ENCODE results near the gene STIM2. TPM values are rescaled to one million over a fixed set of nuclear protein-coding genes. Genes with fewer than 3 reads are reported as not detected.

Gene STIM2
- total and polyA plus RNA-seq, 10 of the 15 experiments (the other 5 are each of a cell fraction or from before 2014, with no cell fraction given), result 4.7 to 41.5 (median 16.9) TPM

DNA sequence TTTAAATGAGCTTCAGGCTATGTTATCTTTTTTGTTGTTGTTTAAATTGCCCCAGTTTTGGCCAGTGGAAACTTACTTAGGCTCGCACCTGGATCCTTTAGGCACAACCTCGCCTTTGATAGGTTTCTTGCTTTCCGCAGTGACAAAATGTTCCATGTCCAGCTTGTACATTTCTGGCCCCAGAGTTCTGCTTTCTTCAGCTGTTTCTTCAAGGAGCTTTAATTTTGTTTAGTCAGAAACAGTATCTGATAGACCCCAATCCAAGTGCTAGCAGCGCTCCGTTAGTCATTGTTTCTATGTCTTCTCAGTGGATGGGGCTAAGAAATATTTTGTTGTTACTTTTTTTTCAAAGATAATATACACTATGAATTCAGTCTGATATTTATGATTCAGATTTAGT, 82.8 kb downstream of the STIM2 start:
- no peak overlapping the region for H3K4me3 ChIP-seq
- 97% methylated on average over 5 of the region's 5 CpGs for WGBS (ENCODE audit: insufficient coverage, insufficient replicate concordance, low lambda C conversion rate, missing lambda C conversion rate)
- RAD21 ChIA-PET (ENCODE audit: unreplicated experiment), result no interaction called here
- no peaks in the 10 kb centered on the region for H4K20me1 ChIP-seq (ENCODE audit: control insufficient read depth, insufficient read depth)
- POLR2A ChIA-PET, result interaction anchor here (1.8 kb wide), 1 partner anchor 11 kb away, joined by 4 read pairs; no protein-coding TSS in a partner anchor
- no TSS peak for BruUV-seq (replicated peaks)
- in situ Hi-C loops (cut with MboI) (no loop called here), intact Hi-C loops (cut with micrococcal nuclease; ENCODE audit: unreplicated experiment) (no loop called here)
- H3K27me3 ChIP-seq (replicated peaks in 1 of 2; ENCODE audit: control insufficient read depth in 2 of 2, insufficient read depth in 2 of 2, low read length in 1 of 2), result no peaks in the 10 kb centered on the region
- no peak for TF ChIP-seq PML (IDR thresholded peaks at IDR 0.05; ENCODE audit: low read length)
- H3K4me1 ChIP-seq (ENCODE audit: control insufficient read depth, insufficient read depth, low read length), result no peaks in the 10 kb centered on the region
- ATAC-seq (no peak), FAIRE-seq (no peak), DNase-seq (ENCODE audit: low read depth, low spot score) (no peak)
- no peak overlapping the region for H3K27ac ChIP-seq (ENCODE audit: control insufficient read depth, insufficient read depth)
- H3K36me3 ChIP-seq (ENCODE audit: control insufficient read depth in 2 of 2, insufficient read depth in 2 of 2, low read length in 1 of 2), result no peaks in the 10 kb centered on the region; a peak in 1 of 4 replicates
- SMC1A ChIA-PET (ENCODE audit: uncharacterized antibody, unreplicated experiment), result interaction anchor here (0.8 to 1.3 kb wide), 2 partner anchors 10 to 57 kb away, joined by 4 to 5 read pairs; no protein-coding TSS in a partner anchor
- H3K9ac ChIP-seq (ENCODE audit: control insufficient read depth, insufficient read depth, low read length), result no peak overlapping the region
- CTCF ChIA-PET, result no interaction called here
- H3K9me3 ChIP-seq (replicated peaks; ENCODE audit: control insufficient read depth, insufficient read depth, low read length), result peaks cover 4% of the 10 kb centered on the region
- no peak overlapping the region for H2AFZ ChIP-seq (ENCODE audit: control insufficient read depth, low read depth, low read length)
- no peaks in the 10 kb centered on the region; the same call in 1 of the 2 replicates for H3K79me2 ChIP-seq (ENCODE audit: control insufficient read depth, insufficient read depth, low read length)
- H3K4me2 ChIP-seq (ENCODE audit: control insufficient read depth, insufficient read depth), result no peak overlapping the region

DNA sequence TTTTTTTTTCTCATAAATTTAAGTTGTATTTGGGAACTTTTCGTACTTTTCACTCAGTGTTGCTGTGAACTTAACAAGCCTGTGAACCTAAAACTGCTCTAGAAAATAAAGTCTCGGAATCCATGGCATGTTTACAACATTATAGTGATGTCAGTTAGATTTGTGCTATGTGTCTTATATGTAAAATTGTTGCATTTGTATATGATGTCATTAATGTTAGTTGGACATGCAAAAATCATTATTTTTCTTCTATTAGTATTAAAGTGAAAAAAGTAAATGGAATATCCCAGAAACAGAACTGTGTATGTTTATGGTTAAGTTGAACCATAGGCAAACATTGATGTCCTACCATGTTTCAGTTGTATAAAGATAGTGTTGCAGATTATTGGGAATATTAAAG, 85.2 kb downstream of the STIM2 start:
- H3K36me3 ChIP-seq (ENCODE audit: control insufficient read depth in 2 of 2, insufficient read depth in 2 of 2, low read length in 1 of 2), result no peaks in the 10 kb centered on the region; a peak in 1 of 4 replicates
- no peak overlapping the region for H3K4me2 ChIP-seq (ENCODE audit: control insufficient read depth, insufficient read depth)
- no peaks in the 10 kb centered on the region; the same call in 1 of the 2 replicates for H3K79me2 ChIP-seq (ENCODE audit: control insufficient read depth, insufficient read depth, low read length)
- DNase-seq (ENCODE audit: low read depth, low spot score) (no peak), FAIRE-seq (no peak), ATAC-seq (no peak)
- ChIA-PET CTCF (no interaction called here), RAD21 (ENCODE audit: unreplicated experiment) (no interaction called here), SMC1A (ENCODE audit: uncharacterized antibody, unreplicated experiment) (no interaction called here), POLR2A (no interaction called here)
- intact Hi-C loops (cut with micrococcal nuclease; ENCODE audit: unreplicated experiment), result no loop called here
- no peaks in the 10 kb centered on the region for H4K20me1 ChIP-seq (ENCODE audit: control insufficient read depth, insufficient read depth)
- no peak overlapping the region for H3K9ac ChIP-seq (ENCODE audit: control insufficient read depth, insufficient read depth, low read length)
- WGBS (ENCODE audit: insufficient coverage, insufficient replicate concordance, low lambda C conversion rate, missing lambda C conversion rate), result 74% methylated on average over 2 of the region's 2 CpGs
- H3K4me3 ChIP-seq, result no peak overlapping the region
- H3K9me3 ChIP-seq (replicated peaks; ENCODE audit: control insufficient read depth, insufficient read depth, low read length), result peaks cover 8% of the 10 kb centered on the region
- in situ Hi-C loops (cut with MboI), result no loop called here
- no peak overlapping the region for H2AFZ ChIP-seq (ENCODE audit: control insufficient read depth, low read depth, low read length)
- no peaks in the 10 kb centered on the region for H3K4me1 ChIP-seq (ENCODE audit: control insufficient read depth, insufficient read depth, low read length)
- BruUV-seq (replicated peaks), result no TSS peak
- no peaks in the 10 kb centered on the region for H3K27me3 ChIP-seq (replicated peaks in 1 of 2; ENCODE audit: control insufficient read depth in 2 of 2, insufficient read depth in 2 of 2, low read length in 1 of 2)
- TF ChIP-seq, protein P1, sequence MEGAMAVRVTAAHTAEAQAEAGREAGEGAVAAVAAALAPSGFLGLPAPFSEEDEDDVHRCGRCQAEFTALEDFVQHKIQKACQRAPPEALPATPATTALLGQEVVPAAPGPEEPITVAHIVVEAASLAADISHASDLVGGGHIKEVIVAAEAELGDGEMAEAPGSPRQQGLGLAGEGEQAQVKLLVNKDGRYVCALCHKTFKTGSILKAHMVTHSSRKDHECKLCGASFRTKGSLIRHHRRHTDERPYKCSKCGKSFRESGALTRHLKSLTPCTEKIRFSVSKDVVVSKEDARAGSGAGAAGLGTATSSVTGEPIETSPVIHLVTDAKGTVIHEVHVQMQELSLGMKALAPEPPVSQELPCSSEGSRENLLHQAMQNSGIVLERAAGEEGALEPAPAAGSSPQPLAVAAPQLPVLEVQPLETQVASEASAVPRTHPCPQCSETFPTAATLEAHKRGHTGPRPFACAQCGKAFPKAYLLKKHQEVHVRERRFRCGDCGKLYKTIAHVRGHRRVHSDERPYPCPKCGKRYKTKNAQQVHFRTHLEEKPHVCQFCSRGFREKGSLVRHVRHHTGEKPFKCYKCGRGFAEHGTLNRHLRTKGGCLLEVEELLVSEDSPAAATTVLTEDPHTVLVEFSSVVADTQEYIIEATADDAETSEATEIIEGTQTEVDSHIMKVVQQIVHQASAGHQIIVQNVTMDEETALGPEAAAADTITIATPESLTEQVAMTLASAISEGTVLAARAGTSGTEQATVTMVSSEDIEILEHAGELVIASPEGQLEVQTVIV (IDR thresholded peaks at IDR 0.05; ENCODE audit: borderline replicate concordance, partially characterized antibody), result no peak
- TF ChIP-seq, protein P2, sequence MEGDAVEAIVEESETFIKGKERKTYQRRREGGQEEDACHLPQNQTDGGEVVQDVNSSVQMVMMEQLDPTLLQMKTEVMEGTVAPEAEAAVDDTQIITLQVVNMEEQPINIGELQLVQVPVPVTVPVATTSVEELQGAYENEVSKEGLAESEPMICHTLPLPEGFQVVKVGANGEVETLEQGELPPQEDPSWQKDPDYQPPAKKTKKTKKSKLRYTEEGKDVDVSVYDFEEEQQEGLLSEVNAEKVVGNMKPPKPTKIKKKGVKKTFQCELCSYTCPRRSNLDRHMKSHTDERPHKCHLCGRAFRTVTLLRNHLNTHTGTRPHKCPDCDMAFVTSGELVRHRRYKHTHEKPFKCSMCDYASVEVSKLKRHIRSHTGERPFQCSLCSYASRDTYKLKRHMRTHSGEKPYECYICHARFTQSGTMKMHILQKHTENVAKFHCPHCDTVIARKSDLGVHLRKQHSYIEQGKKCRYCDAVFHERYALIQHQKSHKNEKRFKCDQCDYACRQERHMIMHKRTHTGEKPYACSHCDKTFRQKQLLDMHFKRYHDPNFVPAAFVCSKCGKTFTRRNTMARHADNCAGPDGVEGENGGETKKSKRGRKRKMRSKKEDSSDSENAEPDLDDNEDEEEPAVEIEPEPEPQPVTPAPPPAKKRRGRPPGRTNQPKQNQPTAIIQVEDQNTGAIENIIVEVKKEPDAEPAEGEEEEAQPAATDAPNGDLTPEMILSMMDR (IDR thresholded peaks at IDR 0.05 in 2 of 3, conservative IDR thresholded peaks at IDR 0.05 in 1 of 3; ENCODE audit: control insufficient read depth in 2 of 3, extremely low read depth in 1 of 3, insufficient read depth in 1 of 3, low read depth in 3 of 3, low read length in 3 of 3), result no peak
- TF ChIP-seq ZSCAN29 (IDR thresholded peaks at IDR 0.05) (no peak), CEBPB (IDR thresholded peaks at IDR 0.05; ENCODE audit: borderline replicate concordance in 1 of 2, low read depth in 2 of 2, low read length in 2 of 2) (no peak), NFYB (IDR thresholded peaks at IDR 0.05; ENCODE audit: insufficient read depth, low read depth, low read length) (no peak), TARDBP (IDR thresholded peaks at IDR 0.05; ENCODE audit: borderline replicate concordance) (no peak), CBFB (IDR thresholded peaks at IDR 0.05; ENCODE audit: low read depth) (no peak), ASH2L (IDR thresholded peaks at IDR 0.05; ENCODE audit: borderline replicate concordance, low read depth) (no peak), SIX5 (IDR thresholded peaks at IDR 0.05; ENCODE audit: low read depth, low read length, severe bottlenecking) (no peak), PAX5 (IDR thresholded peaks at IDR 0.05; ENCODE audit: borderline replicate concordance, low read depth, low read length) (no peak)
- TF ChIP-seq, protein P3, sequence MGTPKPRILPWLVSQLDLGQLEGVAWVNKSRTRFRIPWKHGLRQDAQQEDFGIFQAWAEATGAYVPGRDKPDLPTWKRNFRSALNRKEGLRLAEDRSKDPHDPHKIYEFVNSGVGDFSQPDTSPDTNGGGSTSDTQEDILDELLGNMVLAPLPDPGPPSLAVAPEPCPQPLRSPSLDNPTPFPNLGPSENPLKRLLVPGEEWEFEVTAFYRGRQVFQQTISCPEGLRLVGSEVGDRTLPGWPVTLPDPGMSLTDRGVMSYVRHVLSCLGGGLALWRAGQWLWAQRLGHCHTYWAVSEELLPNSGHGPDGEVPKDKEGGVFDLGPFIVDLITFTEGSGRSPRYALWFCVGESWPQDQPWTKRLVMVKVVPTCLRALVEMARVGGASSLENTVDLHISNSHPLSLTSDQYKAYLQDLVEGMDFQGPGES (IDR thresholded peaks at IDR 0.05), result no peak
- no peak overlapping the region for H3K27ac ChIP-seq (ENCODE audit: control insufficient read depth, insufficient read depth)

Data from GM12878 (cell line).